WTC11 (cell line): ENCODE results near the gene FAM234A. TPM values are rescaled to one million over a fixed set of nuclear protein-coding genes. Genes with fewer than 3 reads are reported as not detected.

ENCODE experiments used
- ATAC-seq: fragments of 200-7000 bp; cut with Tn5 transposase; 2 replicates; pipeline ENCODE4 v1.10.0; 2021; ENCODE audit warnings: mild to moderate bottlenecking, moderate library complexity
- CTCF ChIA-PET: fragments of 300-600 bp; sonication (Branson Sonifier 250); formaldehyde crosslinking; loops from one replicate; lab custom pipeline; 2021; ENCODE audit warnings: antibody characterized with exemption; lab: Charles Lee
- POLR2A ChIA-PET: fragments of 350-600 bp; sonication (Branson Sonifier 250); formaldehyde crosslinking; loops from one replicate; lab custom pipeline; 2021; ENCODE audit warnings: antibody characterized with exemption; lab: Charles Lee
- DNase-seq: peaks from one replicate; pipeline ENCODE4 v3.0.0; 2021; ENCODE audit warnings: low spot score
- H3K27ac Mint-ChIP-seq: 2 replicates; pipeline ENCODE4 v1.8.0; 2021; ENCODE audit warnings: mixed read lengths
- H3K27me3 Mint-ChIP-seq: 2 replicates; pipeline ENCODE4 v1.8.0; 2021; ENCODE audit warnings: low read depth, mild to moderate bottlenecking, moderate library complexity, mixed read lengths
- H3K36me3 Mint-ChIP-seq: 2 replicates; pipeline ENCODE4 v1.8.0; 2021; ENCODE audit warnings: mixed read lengths
- H3K4me1 Mint-ChIP-seq: 2 replicates; pipeline ENCODE4 v1.8.0; 2022; ENCODE audit warnings: mixed read lengths
- H3K4me3 Mint-ChIP-seq: 2 replicates; pipeline ENCODE4 v1.8.0; 2021; ENCODE audit warnings: mild to moderate bottlenecking, moderate library complexity, mixed read lengths
- H3K9me3 Mint-ChIP-seq: 2 replicates; pipeline ENCODE4 v1.8.0; 2021; ENCODE audit warnings: mixed read lengths
- ATF1 ChIP-seq: sonication (generic); formaldehyde crosslinking; IDR thresholded peaks from 2 replicates; pipeline ENCODE4 v1.8.1; 2023; ENCODE audit warnings: mild to moderate bottlenecking, moderate library complexity, missing genetic modification reagents
- EMX1 ChIP-seq: fragments of 250-450 bp; sonication (Bioruptor Pico); IDR thresholded peaks from 2 replicates; pipeline ENCODE4 v1.8.0; 2021; ENCODE audit warnings: mild to moderate bottlenecking
- FOXJ3 ChIP-seq: sonication (generic); formaldehyde crosslinking; IDR thresholded peaks from 2 replicates; pipeline ENCODE4 v1.9.0; 2021; ENCODE audit warnings: missing genetic modification reagents, mild to moderate bottlenecking, borderline replicate concordance
- FOXK1 ChIP-seq: sonication (generic); formaldehyde crosslinking; IDR thresholded peaks from 2 replicates; pipeline ENCODE4 v1.8.0; 2022; ENCODE audit warnings: mild to moderate bottlenecking, moderate library complexity, missing genetic modification reagents
- IRF2 ChIP-seq: sonication (generic); formaldehyde crosslinking; IDR thresholded peaks from 2 replicates; pipeline ENCODE4 v1.8.0; 2022; ENCODE audit warnings: low read depth, missing genetic modification reagents, borderline replicate concordance
- NFE2L1 ChIP-seq: sonication (generic); formaldehyde crosslinking; IDR thresholded peaks from 2 replicates; pipeline ENCODE4 v1.8.1; 2023; ENCODE audit warnings: missing genetic modification reagents
- NR1H2 ChIP-seq: sonication (generic); formaldehyde crosslinking; IDR thresholded peaks from 2 replicates; pipeline ENCODE4 v1.9.0; 2021; ENCODE audit warnings: mild to moderate bottlenecking, moderate library complexity, missing genetic modification reagents
- NR3C1 ChIP-seq: sonication (generic); formaldehyde crosslinking; conservative IDR thresholded peaks from 2 replicates; pipeline ENCODE4 v1.8.1; 2023; ENCODE audit warnings: low read depth, mild to moderate bottlenecking, missing genetic modification reagents
- TEAD4 ChIP-seq: sonication (generic); formaldehyde crosslinking; IDR thresholded peaks from 2 replicates; pipeline ENCODE4 v1.8.0; 2022; ENCODE audit warnings: mild to moderate bottlenecking, missing genetic modification reagents
- ZNF219 ChIP-seq: sonication (generic); formaldehyde crosslinking; IDR thresholded peaks from 2 replicates; pipeline ENCODE4 v1.8.0; 2023; ENCODE audit warnings: missing genetic modification reagents, mild to moderate bottlenecking, borderline replicate concordance
- ZNF317 ChIP-seq: sonication (generic); formaldehyde crosslinking; IDR thresholded peaks from 2 replicates; pipeline ENCODE4 v1.8.1; 2023; ENCODE audit warnings: low read depth, mild to moderate bottlenecking, moderate library complexity, missing genetic modification reagents, borderline replicate concordance
- ZNF396 ChIP-seq: fragments of 250-450 bp; sonication (Bioruptor Pico); IDR thresholded peaks from 2 replicates; pipeline ENCODE4 v1.8.0; 2021; ENCODE audit warnings: mild to moderate bottlenecking, moderate library complexity, borderline replicate concordance
- total RNA-seq: library from RNA; stranded (reverse); gene quantifications from 3 replicates; pipeline ENCODE4 v1.2.3, GENCODE V29; 2021
- TF ChIP-seq, protein P1 (sequence below): sonication (generic); formaldehyde crosslinking; IDR thresholded peaks from 2 replicates; pipeline ENCODE4 v1.8.1; 2022; ENCODE audit warnings: low read depth, missing genetic modification reagents, borderline replicate concordance
- TF ChIP-seq, protein P2 (sequence below): fragments of 250-450 bp; sonication (Bioruptor Pico); IDR thresholded peaks from 2 replicates; pipeline ENCODE4 v1.9.0; 2021; ENCODE audit warnings: moderate library complexity, mild to moderate bottlenecking, inconsistent platforms, borderline replicate concordance
- TF ChIP-seq, protein P3 (sequence below): fragments of 250-450 bp; sonication (Bioruptor Pico); IDR thresholded peaks from 2 replicates; pipeline ENCODE4 v1.9.0; 2021; ENCODE audit warnings: mild to moderate bottlenecking
- TF ChIP-seq, protein P4 (sequence below): sonication (generic); formaldehyde crosslinking; IDR thresholded peaks from 2 replicates; pipeline ENCODE4 v1.8.0; 2022; ENCODE audit warnings: missing genetic modification reagents
- TF ChIP-seq, protein P5 (sequence below): sonication (generic); formaldehyde crosslinking; IDR thresholded peaks from 2 replicates; pipeline ENCODE4 v1.8.1; 2022; ENCODE audit warnings: mild to moderate bottlenecking, moderate library complexity, missing genetic modification reagents
- TF ChIP-seq, protein P6 (sequence below): sonication (generic); formaldehyde crosslinking; IDR thresholded peaks from 2 replicates; pipeline ENCODE4 v1.8.0; 2022; ENCODE audit warnings: mild to moderate bottlenecking, missing genetic modification reagents

Gene FAM234A
- total RNA-seq, 1 experiment from 2014 or later, result 115 TPM

DNA sequence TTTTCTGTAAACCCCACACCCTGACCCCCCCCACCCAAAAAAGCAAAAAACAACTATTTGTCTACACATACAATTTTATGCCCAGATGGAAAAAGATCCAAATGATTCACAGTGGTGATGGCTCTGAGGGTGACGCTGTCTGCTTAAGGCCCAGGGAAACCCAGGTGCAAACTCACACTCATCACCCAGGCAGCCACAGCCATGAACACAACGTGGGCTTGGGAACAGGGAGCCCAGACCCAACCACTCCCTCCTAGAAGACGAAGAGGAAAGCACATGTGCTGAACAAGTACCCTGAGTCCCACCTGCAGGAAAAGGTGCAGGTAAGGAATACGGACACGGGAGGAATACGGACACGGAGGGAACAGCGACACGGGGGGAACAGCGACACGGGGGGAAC is 48.9 kb upstream of the FAM234A start (continued):
- TF ChIP-seq, protein P1, sequence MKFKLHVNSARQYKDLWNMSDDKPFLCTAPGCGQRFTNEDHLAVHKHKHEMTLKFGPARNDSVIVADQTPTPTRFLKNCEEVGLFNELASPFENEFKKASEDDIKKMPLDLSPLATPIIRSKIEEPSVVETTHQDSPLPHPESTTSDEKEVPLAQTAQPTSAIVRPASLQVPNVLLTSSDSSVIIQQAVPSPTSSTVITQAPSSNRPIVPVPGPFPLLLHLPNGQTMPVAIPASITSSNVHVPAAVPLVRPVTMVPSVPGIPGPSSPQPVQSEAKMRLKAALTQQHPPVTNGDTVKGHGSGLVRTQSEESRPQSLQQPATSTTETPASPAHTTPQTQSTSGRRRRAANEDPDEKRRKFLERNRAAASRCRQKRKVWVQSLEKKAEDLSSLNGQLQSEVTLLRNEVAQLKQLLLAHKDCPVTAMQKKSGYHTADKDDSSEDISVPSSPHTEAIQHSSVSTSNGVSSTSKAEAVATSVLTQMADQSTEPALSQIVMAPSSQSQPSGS (CRISPR knock-in tag), result no peak
- TF ChIP-seq, protein P2, sequence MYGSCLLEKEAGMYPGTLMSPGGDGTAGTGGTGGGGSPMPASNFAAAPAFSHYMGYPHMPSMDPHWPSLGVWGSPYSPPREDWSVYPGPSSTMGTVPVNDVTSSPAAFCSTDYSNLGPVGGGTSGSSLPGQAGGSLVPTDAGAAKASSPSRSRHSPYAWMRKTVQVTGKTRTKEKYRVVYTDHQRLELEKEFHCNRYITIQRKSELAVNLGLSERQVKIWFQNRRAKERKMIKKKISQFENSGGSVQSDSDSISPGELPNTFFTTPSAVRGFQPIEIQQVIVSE (CRISPR knock-in tag), result no peak
- no peak for TF ChIP-seq NFE2L1 (CRISPR knock-in tag)
- TF ChIP-seq, protein P3, sequence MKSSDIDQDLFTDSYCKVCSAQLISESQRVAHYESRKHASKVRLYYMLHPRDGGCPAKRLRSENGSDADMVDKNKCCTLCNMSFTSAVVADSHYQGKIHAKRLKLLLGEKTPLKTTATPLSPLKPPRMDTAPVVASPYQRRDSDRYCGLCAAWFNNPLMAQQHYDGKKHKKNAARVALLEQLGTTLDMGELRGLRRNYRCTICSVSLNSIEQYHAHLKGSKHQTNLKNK (CRISPR knock-in tag), result no peak

DNA sequence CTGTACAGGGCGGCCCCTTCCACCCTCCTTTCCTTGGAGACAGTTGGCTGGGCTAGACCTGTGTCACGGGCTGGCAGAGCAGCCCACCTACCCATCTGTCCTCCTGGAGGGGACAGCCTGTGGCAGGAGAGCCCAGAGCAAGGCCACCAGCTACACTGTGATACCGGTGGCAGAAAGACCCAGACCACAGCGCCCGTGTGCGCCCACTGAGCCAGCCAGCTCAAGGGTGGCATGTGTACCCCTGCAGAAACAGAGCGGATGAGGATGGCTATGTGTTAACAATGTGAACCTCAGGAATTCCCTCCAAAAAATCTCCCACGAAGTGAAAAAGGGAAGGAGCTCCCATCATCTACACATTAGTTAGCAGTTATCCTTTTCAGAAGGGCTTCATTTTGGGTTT is 47.3 kb upstream of the FAM234A start:
- DNase-seq (no peak), ATAC-seq (no peak)
- Mint-ChIP-seq H3K36me3 (peaks cover 47% of the 10 kb centered on the region), H3K27ac (no peak overlapping the region), H3K4me3 (no peak overlapping the region), H3K9me3 (no peaks in the 10 kb centered on the region), H3K27me3 (no peaks in the 10 kb centered on the region), H3K4me1 (no peaks in the 10 kb centered on the region)
- no peak for TF ChIP-seq FOXK1 (CRISPR knock-in tag)
- TF ChIP-seq, protein P4, sequence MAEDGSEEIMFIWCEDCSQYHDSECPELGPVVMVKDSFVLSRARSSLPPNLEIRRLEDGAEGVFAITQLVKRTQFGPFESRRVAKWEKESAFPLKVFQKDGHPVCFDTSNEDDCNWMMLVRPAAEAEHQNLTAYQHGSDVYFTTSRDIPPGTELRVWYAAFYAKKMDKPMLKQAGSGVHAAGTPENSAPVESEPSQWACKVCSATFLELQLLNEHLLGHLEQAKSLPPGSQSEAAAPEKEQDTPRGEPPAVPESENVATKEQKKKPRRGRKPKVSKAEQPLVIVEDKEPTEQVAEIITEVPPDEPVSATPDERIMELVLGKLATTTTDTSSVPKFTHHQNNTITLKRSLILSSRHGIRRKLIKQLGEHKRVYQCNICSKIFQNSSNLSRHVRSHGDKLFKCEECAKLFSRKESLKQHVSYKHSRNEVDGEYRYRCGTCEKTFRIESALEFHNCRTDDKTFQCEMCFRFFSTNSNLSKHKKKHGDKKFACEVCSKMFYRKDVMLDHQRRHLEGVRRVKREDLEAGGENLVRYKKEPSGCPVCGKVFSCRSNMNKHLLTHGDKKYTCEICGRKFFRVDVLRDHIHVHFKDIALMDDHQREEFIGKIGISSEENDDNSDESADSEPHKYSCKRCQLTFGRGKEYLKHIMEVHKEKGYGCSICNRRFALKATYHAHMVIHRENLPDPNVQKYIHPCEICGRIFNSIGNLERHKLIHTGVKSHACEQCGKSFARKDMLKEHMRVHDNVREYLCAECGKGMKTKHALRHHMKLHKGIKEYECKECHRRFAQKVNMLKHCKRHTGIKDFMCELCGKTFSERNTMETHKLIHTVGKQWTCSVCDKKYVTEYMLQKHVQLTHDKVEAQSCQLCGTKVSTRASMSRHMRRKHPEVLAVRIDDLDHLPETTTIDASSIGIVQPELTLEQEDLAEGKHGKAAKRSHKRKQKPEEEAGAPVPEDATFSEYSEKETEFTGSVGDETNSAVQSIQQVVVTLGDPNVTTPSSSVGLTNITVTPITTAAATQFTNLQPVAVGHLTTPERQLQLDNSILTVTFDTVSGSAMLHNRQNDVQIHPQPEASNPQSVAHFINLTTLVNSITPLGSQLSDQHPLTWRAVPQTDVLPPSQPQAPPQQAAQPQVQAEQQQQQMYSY (CRISPR knock-in tag), result no peak
- TF ChIP-seq EMX1 (CRISPR knock-in tag), result no peak
- TF ChIP-seq ZNF317, result no peak
- TF ChIP-seq, protein P5, sequence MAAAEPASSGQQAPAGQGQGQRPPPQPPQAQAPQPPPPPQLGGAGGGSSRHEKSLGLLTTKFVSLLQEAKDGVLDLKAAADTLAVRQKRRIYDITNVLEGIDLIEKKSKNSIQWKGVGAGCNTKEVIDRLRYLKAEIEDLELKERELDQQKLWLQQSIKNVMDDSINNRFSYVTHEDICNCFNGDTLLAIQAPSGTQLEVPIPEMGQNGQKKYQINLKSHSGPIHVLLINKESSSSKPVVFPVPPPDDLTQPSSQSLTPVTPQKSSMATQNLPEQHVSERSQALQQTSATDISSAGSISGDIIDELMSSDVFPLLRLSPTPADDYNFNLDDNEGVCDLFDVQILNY, result no peak
- TF ChIP-seq FOXJ3 (CRISPR knock-in tag), result no peak
- no peak for TF ChIP-seq NR3C1 (CRISPR knock-in tag)
- TF ChIP-seq IRF2, result no peak
- TF ChIP-seq ZNF396 (CRISPR knock-in tag), result no peak
- no peak for TF ChIP-seq TEAD4 (CRISPR knock-in tag)
- TF ChIP-seq, protein P6, sequence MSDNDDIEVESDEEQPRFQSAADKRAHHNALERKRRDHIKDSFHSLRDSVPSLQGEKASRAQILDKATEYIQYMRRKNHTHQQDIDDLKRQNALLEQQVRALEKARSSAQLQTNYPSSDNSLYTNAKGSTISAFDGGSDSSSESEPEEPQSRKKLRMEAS (CRISPR knock-in tag), result no peak
- TF ChIP-seq ATF1, result no peak
- TF ChIP-seq ZNF219, result no peak
- no peak for TF ChIP-seq NR1H2 (CRISPR knock-in tag)
- ChIA-PET POLR2A (interaction anchor here (0.7 kb wide), 1 partner anchor 32 kb away, joined by 3 read pairs; no protein-coding TSS in a partner anchor), CTCF (interaction anchor here (0.6 to 1.1 kb wide), 2 partner anchors 80 to 1093 kb away, joined by 3 to 5 read pairs; no protein-coding TSS in a partner anchor)
